Caco-2 (cell line): ENCODE data around the gene STAB1. TPM values are rescaled to one million over a fixed set of nuclear protein-coding genes. Genes with fewer than 3 reads are reported as not detected.

Source experiments
- BruUV-seq: library from RNA; stranded (reverse); fragments of 400-500 nt; replicated peaks from 2 replicates; lab custom pipeline; 2021; lab: Mats Ljungman, UMichigan
- CTCF ChIA-PET: fragments of 300-600 bp; sonication (Branson Sonifier 250); formaldehyde crosslinking; loops from one replicate; lab custom pipeline; 2022; ENCODE audit warnings: antibody characterized with exemption; lab: Charles Lee
- POLR2A ChIA-PET: fragments of 300-600 bp; sonication (Branson Sonifier 250); formaldehyde crosslinking; loops from one replicate; lab custom pipeline; 2022; ENCODE audit warnings: antibody characterized with exemption; lab: Charles Lee
- DNase-seq, 2 experiments: peaks; one replicate each; pipeline versions ENCODE4 v3.0.0 to v3.0.0-alpha.2; 2020 to 2022
- H3K27me3 ChIP-seq: replicated peaks from 2 replicates; pipeline ENCODE4 v1.6.0; 2011; ENCODE audit warnings: low read length; ENCODE audit not compliant: control insufficient read depth, insufficient read depth
- H3K36me3 ChIP-seq: 2 replicates; pipeline ENCODE4 v1.5.1; 2011; ENCODE audit warnings: low read length; ENCODE audit not compliant: control insufficient read depth, insufficient read depth
- H3K4me1 ChIP-seq: fragments of 250-450 bp; sonication (Bioruptor Pico); 2 replicates; pipeline ENCODE4 v1.5.1; 2020; ENCODE audit warnings: mild to moderate bottlenecking
- H3K4me3 ChIP-seq: 2 replicates; pipeline ENCODE4 v1.5.1; 2011; ENCODE audit warnings: low read depth, mild to moderate bottlenecking, control low read depth, low read length
- H3K9me3 ChIP-seq: fragments of 250-450 bp; sonication (Bioruptor Pico); 2 replicates; pipeline ENCODE4 v1.5.1; 2020; ENCODE audit warnings: mild to moderate bottlenecking, moderate library complexity
- H3K27ac Mint-ChIP-seq: one replicate; pipeline ENCODE4 v1.8.0; 2022; ENCODE audit warnings: mixed read lengths; ENCODE audit not compliant: unreplicated experiment
- H3K27me3 Mint-ChIP-seq: one replicate; pipeline ENCODE4 v1.8.0; 2022; ENCODE audit warnings: mixed read lengths; ENCODE audit not compliant: insufficient read depth, unreplicated experiment
- H3K36me3 Mint-ChIP-seq: one replicate; pipeline ENCODE4 v1.8.0; 2022; ENCODE audit warnings: mild to moderate bottlenecking, mixed read lengths; ENCODE audit not compliant: insufficient read depth, unreplicated experiment
- H3K4me1 Mint-ChIP-seq: one replicate; pipeline ENCODE4 v1.8.0; 2022; ENCODE audit warnings: low read depth, mixed read lengths; ENCODE audit not compliant: unreplicated experiment
- H3K4me3 Mint-ChIP-seq: one replicate; pipeline ENCODE4 v1.8.0; 2022; ENCODE audit warnings: mild to moderate bottlenecking, moderate library complexity, mixed read lengths; ENCODE audit not compliant: unreplicated experiment
- H3K9me3 Mint-ChIP-seq: one replicate; pipeline ENCODE4 v1.8.0; 2022; ENCODE audit warnings: mixed read lengths; ENCODE audit not compliant: unreplicated experiment
- CTCF ChIP-seq, 2 experiments: fragments of 200-600 bp in 1 of 2; IDR thresholded peaks; 1 replicate in 1 of 2; 2 replicates in 1 of 2; pipeline versions ENCODE4 v1.5.1 to v1.8.0; 2011 to 2022; ENCODE audit warnings: antibody characterized with exemption in 1 of 2, control low read depth in 1 of 2, inconsistent platforms in 1 of 2, low read depth in 1 of 2, low read length in 1 of 2, mild to moderate bottlenecking in 1 of 2, moderate library complexity in 1 of 2; ENCODE audit not compliant: insufficient read depth in 1 of 2, severe bottlenecking in 1 of 2, unreplicated experiment in 1 of 2
- intact Hi-C: fragments of 100-400 bp; cut with micrococcal nuclease; formaldehyde crosslinking; loops from one replicate; pipeline ENCODE4 v1.10.0; 2022; ENCODE audit not compliant: unreplicated experiment
- total RNA-seq: library from RNA; stranded (reverse); gene quantifications from 2 replicates; pipeline ENCODE4 v1.2.3, GENCODE V29; 2022

Gene STAB1
- total RNA-seq, 1 experiment from 2014 or later: 0.39 TPM

- Mint-ChIP-seq H3K27me3 (peaks cover 2% of the 10 kb centered on the region), H3K4me1 (peaks cover 6% of the 10 kb centered on the region), H3K27ac (no peak overlapping the region), H3K9me3 (no peaks in the 10 kb centered on the region), H3K4me3 (no peak overlapping the region), H3K36me3 (no peaks in the 10 kb centered on the region)
- TF ChIP-seq CTCF (IDR thresholded peaks at IDR 0.05; ENCODE audit: insufficient read depth in 1 of 2, low read depth in 1 of 2, low read length in 1 of 2, severe bottlenecking in 1 of 2, unreplicated experiment in 1 of 2): no peak
- intact Hi-C loops: no loop called here
- no peaks in the 10 kb centered on the region for H3K9me3 ChIP-seq
- no peak for DNase-seq
- no peaks in the 10 kb centered on the region for H3K4me1 ChIP-seq
- H3K27me3 ChIP-seq: no peaks in the 10 kb centered on the region
- ChIA-PET CTCF (no interaction called here), POLR2A (no interaction called here)
- BruUV-seq: no TSS peak
- no peak overlapping the region for H3K4me3 ChIP-seq
- H3K36me3 ChIP-seq: no peaks in the 10 kb centered on the region
These were observed 12.2 kb downstream of the STAB1 start for GRCh38 chr3:52507359-52507758.

GRCh38 chr3:52509753-52510328 lies 14.7 kb downstream of the STAB1 start:
- no peaks in the 10 kb centered on the region for H3K9me3 Mint-ChIP-seq

GRCh38 chr3:52511509-52511908 lies 16.4 kb downstream of the STAB1 start:
- TF ChIP-seq CTCF (IDR thresholded peaks at IDR 0.05; ENCODE audit: insufficient read depth in 1 of 2, low read depth in 1 of 2, low read length in 1 of 2, severe bottlenecking in 1 of 2, unreplicated experiment in 1 of 2): no peak
- DNase-seq: no peak
- no peaks in the 10 kb centered on the region for H3K9me3 ChIP-seq
- BruUV-seq: no TSS peak
- no peaks in the 10 kb centered on the region for H3K36me3 ChIP-seq
- Mint-ChIP-seq H3K4me1 (peaks cover 6% of the 10 kb centered on the region), H3K9me3 (no peaks in the 10 kb centered on the region), H3K27me3 (peaks cover 2% of the 10 kb centered on the region), H3K4me3 (no peak overlapping the region), H3K27ac (no peak overlapping the region), H3K36me3 (no peaks in the 10 kb centered on the region)
- H3K4me3 ChIP-seq: no peak overlapping the region
- intact Hi-C loops: no loop called here
- POLR2A ChIA-PET: no interaction called here
- CTCF ChIA-PET: no interaction called here
- no peaks in the 10 kb centered on the region for H3K4me1 ChIP-seq
- no peaks in the 10 kb centered on the region for H3K27me3 ChIP-seq

More at GRCh38 chr3:52509753-52510328, 14.7 kb downstream of the STAB1 start:
- Histone ChIP-seq H3K4me1 (no peaks in the 10 kb centered on the region), H3K9me3 (no peaks in the 10 kb centered on the region), H3K4me3 (no peak overlapping the region), H3K27me3 (no peaks in the 10 kb centered on the region), H3K36me3 (no peaks in the 10 kb centered on the region)
- intact Hi-C loops: no loop called here
- Mint-ChIP-seq H3K4me3 (no peak overlapping the region), H3K4me1 (peaks cover 6% of the 10 kb centered on the region), H3K27me3 (peaks cover 2% of the 10 kb centered on the region), H3K27ac (no peak overlapping the region), H3K36me3 (no peaks in the 10 kb centered on the region)
- TF ChIP-seq CTCF (IDR thresholded peaks at IDR 0.05; ENCODE audit: insufficient read depth in 1 of 2, low read depth in 1 of 2, low read length in 1 of 2, severe bottlenecking in 1 of 2, unreplicated experiment in 1 of 2): peak in 1 of 2 experiments; percentile 50
- ChIA-PET POLR2A (no interaction called here), CTCF (no interaction called here)
- no peak for DNase-seq
- BruUV-seq: no TSS peak
